HEK293 (cell line): ENCODE data around the gene MED19.

ENCODE experiments used
- CTCF ChIA-PET: fragments of 350-600 bp; formaldehyde crosslinking; extraction: SDS; loops from one replicate; lab custom pipeline; 2021; ENCODE audit warnings: antibody characterized with exemption; lab: Yijun Ruan, JAX
- POLR2A ChIA-PET: fragments of 300-600 bp; formaldehyde crosslinking; extraction: SDS; loops from one replicate; lab custom pipeline; 2020; ENCODE audit warnings: antibody characterized with exemption, inconsistent platforms; lab: Yijun Ruan, JAX
- H3K27ac ChIP-seq: fragments of 200-500 bp; sonication (Bioruptor generic); 2 replicates; pipeline ENCODE4 v1.5.1; 2014; ENCODE audit warnings: low read depth, low read length, control low read depth, inconsistent platforms; ENCODE audit errors: extremely low read depth
- H3K36me3 ChIP-seq, 2 experiments: fragments of 200-500 bp in 1 of 2; sonication (Bioruptor generic) in 1 of 2; 1 replicate in 1 of 2; 2 replicates in 1 of 2; pipeline ENCODE4 v1.5.1; 2014 to 2017; ENCODE audit warnings: inconsistent platforms in 2 of 2, low read length in 2 of 2; ENCODE audit not compliant: control insufficient read depth in 2 of 2, insufficient read depth in 1 of 2
- H3K4me1 ChIP-seq: fragments of 200-500 bp; sonication (Bioruptor generic); 2 replicates; pipeline ENCODE4 v1.5.1; 2014; ENCODE audit warnings: mild to moderate bottlenecking, low read length, inconsistent platforms; ENCODE audit not compliant: control insufficient read depth, insufficient read depth
- H3K4me3 ChIP-seq: 2 replicates; pipeline ENCODE4 v1.5.1; 2011; ENCODE audit warnings: low read depth, mild to moderate bottlenecking, control low read depth, low read length, moderate library complexity
- H3K9me3 ChIP-seq: fragments of 200-500 bp; sonication (Bioruptor generic); 2 replicates; pipeline ENCODE4 v1.5.1; 2014; ENCODE audit warnings: low read depth, low read length, inconsistent platforms; ENCODE audit not compliant: control insufficient read depth, insufficient read depth
- BCL11B ChIP-seq: fragments of 450-650 bp; formaldehyde crosslinking; IDR thresholded peaks from 2 replicates; pipeline ENCODE4 v1.5.1; 2016; ENCODE audit warnings: low read depth, missing biosample characterization, missing genetic modification characterization
- EGR2 ChIP-seq: fragments of 450-650 bp; formaldehyde crosslinking; IDR thresholded peaks from 2 replicates; pipeline ENCODE4 v1.5.1; 2016; ENCODE audit warnings: low read depth, missing biosample characterization, missing genetic modification characterization
- HOXA7 ChIP-seq: sonication (generic); formaldehyde crosslinking; IDR thresholded peaks from 2 replicates; pipeline ENCODE4 v1.8.1; 2022; ENCODE audit warnings: missing genetic modification reagents, borderline replicate concordance
- SCRT1 ChIP-seq: fragments of 450-650 bp; formaldehyde crosslinking; IDR thresholded peaks from 2 replicates; pipeline ENCODE4 v1.5.1; 2016; ENCODE audit warnings: missing biosample characterization, missing genetic modification characterization, borderline replicate concordance
- SCRT2 ChIP-seq: fragments of 450-650 bp; formaldehyde crosslinking; IDR thresholded peaks from 2 replicates; pipeline ENCODE4 v1.5.1; 2016; ENCODE audit warnings: missing biosample characterization, missing genetic modification characterization
- SP2 ChIP-seq: fragments of 450-650 bp; formaldehyde crosslinking; IDR thresholded peaks from 2 replicates; pipeline ENCODE4 v1.5.1; 2016; ENCODE audit warnings: missing biosample characterization, missing genetic modification characterization
- TRIM28 ChIP-seq: IDR thresholded peaks from 2 replicates; pipeline ENCODE4 v1.6.1; 2011; ENCODE audit warnings: low read length, control low read depth, borderline replicate concordance
- ZFP41 ChIP-seq: fragments of 450-650 bp; formaldehyde crosslinking; IDR thresholded peaks from 2 replicates; pipeline ENCODE4 v1.5.1; 2016; ENCODE audit warnings: missing biosample characterization, missing genetic modification characterization, borderline replicate concordance
- ZNF16 ChIP-seq: fragments of 450-650 bp; formaldehyde crosslinking; IDR thresholded peaks from 2 replicates; pipeline ENCODE4 v1.5.1; 2016; ENCODE audit warnings: low read depth, missing biosample characterization, missing genetic modification characterization
- ZNF23 ChIP-seq: fragments of 450-650 bp; formaldehyde crosslinking; IDR thresholded peaks from 2 replicates; pipeline ENCODE4 v1.5.1; 2016; ENCODE audit warnings: missing biosample characterization, missing genetic modification characterization, borderline replicate concordance
- ZNF37A ChIP-seq: fragments of 450-650 bp; IDR thresholded peaks from 2 replicates; pipeline ENCODE4 v1.5.1; 2018; ENCODE audit warnings: missing biosample characterization, missing genetic modification characterization
- ZNF416 ChIP-seq: fragments of 450-650 bp; formaldehyde crosslinking; IDR thresholded peaks from 2 replicates; pipeline ENCODE4 v1.5.1; 2016; ENCODE audit warnings: missing biosample characterization, missing genetic modification characterization
- ZNF501 ChIP-seq: fragments of 450-650 bp; formaldehyde crosslinking; IDR thresholded peaks from 2 replicates; pipeline ENCODE4 v1.5.1; 2016; ENCODE audit warnings: missing biosample characterization, missing genetic modification characterization
- ZNF544 ChIP-seq: fragments of 450-650 bp; formaldehyde crosslinking; IDR thresholded peaks from 2 replicates; pipeline ENCODE4 v1.5.0; 2017; ENCODE audit warnings: missing biosample characterization, missing genetic modification characterization
- ZNF629 ChIP-seq: fragments of 450-650 bp; formaldehyde crosslinking; IDR thresholded peaks from 2 replicates; pipeline ENCODE4 v1.5.1; 2017; ENCODE audit warnings: missing biosample characterization, missing genetic modification characterization
- ZNF660 ChIP-seq: fragments of 450-650 bp; IDR thresholded peaks from 2 replicates; pipeline ENCODE4 v1.5.1; 2018; ENCODE audit warnings: missing biosample characterization, mild to moderate bottlenecking, missing genetic modification characterization
- ZNF677 ChIP-seq: fragments of 450-650 bp; IDR thresholded peaks from 2 replicates; pipeline ENCODE4 v1.5.0; 2018; ENCODE audit warnings: missing biosample characterization, mild to moderate bottlenecking, missing genetic modification characterization, moderate library complexity
- TF ChIP-seq, protein P1 (sequence below): sonication (generic); formaldehyde crosslinking; IDR thresholded peaks from 2 replicates; pipeline ENCODE4 v1.8.1; 2022; ENCODE audit warnings: mild to moderate bottlenecking, moderate library complexity, missing genetic modification reagents
- TF ChIP-seq, protein P2 (sequence below): fragments of 450-650 bp; formaldehyde crosslinking; IDR thresholded peaks from 2 replicates; pipeline ENCODE4 v1.5.1; 2016; ENCODE audit warnings: missing biosample characterization, missing genetic modification characterization
- TF ChIP-seq, protein P3 (sequence below): fragments of 450-650 bp; formaldehyde crosslinking; IDR thresholded peaks from 2 replicates; pipeline ENCODE4 v1.5.1; 2016; ENCODE audit warnings: missing biosample characterization, missing genetic modification characterization

MED19 gene

DNA sequence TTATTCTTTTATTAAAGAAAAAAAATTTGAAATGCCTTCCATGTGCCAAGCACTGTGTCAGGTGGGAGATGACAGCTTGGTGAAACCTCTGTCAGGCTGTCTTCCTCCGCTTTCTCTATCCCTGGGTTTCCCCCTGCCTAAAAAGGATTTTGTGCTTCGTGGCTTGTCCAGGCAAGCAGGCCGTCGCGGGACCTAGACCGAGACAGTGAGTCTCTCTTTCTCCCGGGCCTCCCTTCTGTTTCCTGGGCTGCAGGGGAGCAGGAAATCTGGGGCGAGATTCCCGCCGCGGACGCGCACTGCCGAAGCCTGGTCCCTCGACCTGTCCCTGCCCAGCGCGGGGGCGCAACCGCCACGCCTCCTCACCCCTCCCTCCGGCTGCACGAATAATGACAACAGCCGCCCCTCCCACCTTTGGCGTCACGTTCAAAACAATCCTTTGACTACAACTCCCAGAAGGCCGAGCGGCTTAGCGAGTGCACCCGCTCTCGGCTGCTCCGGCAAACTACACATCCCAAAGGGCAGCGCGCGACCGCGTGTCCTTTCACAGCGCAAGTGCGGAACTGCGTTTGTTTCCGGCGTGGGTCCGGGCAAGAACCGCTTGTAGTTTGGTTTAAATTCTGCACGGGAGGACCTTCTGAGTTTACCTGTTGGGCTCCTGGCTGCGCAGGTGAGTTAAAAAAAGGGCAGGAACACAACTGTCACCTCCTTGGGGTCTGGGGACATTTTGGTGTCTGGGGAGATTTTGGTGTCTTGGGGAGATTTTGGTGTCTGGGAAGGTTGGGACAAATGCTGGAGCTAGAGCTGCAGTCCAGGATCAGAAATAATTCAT, 54.6 kb downstream of the MED19 start, which contains the start of gene CLP1 (continued):
- TF ChIP-seq, protein P1, sequence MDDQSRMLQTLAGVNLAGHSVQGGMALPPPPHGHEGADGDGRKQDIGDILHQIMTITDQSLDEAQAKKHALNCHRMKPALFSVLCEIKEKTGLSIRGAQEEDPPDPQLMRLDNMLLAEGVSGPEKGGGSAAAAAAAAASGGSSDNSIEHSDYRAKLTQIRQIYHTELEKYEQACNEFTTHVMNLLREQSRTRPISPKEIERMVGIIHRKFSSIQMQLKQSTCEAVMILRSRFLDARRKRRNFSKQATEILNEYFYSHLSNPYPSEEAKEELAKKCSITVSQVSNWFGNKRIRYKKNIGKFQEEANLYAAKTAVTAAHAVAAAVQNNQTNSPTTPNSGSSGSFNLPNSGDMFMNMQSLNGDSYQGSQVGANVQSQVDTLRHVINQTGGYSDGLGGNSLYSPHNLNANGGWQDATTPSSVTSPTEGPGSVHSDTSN (CRISPR knock-in tag): 0 out of 2 replicates have a peak, but pooled peaks have one; percentile 61
- TF ChIP-seq ZNF37A (tag by site-specific recombination) (no peak), ZNF629 (tag by site-specific recombination) (peak; percentile 86), EGR2 (tag by site-specific recombination) (peak; percentile 77; the same call in 1 of the 2 replicates), ZNF677 (no peak), HOXA7 (CRISPR knock-in tag) (no peak), ZFP41 (tag by site-specific recombination) (no peak), ZNF544 (tag by site-specific recombination) (no peak), ZNF416 (tag by site-specific recombination) (no peak), SP2 (peak; percentile 92), TRIM28 (peak; percentile 62; the same call in 1 of the 2 replicates), ZNF16 (tag by site-specific recombination) (no peak), ZNF23 (tag by site-specific recombination) (no peak), ZNF660 (no peak)
- TF ChIP-seq, protein P2, sequence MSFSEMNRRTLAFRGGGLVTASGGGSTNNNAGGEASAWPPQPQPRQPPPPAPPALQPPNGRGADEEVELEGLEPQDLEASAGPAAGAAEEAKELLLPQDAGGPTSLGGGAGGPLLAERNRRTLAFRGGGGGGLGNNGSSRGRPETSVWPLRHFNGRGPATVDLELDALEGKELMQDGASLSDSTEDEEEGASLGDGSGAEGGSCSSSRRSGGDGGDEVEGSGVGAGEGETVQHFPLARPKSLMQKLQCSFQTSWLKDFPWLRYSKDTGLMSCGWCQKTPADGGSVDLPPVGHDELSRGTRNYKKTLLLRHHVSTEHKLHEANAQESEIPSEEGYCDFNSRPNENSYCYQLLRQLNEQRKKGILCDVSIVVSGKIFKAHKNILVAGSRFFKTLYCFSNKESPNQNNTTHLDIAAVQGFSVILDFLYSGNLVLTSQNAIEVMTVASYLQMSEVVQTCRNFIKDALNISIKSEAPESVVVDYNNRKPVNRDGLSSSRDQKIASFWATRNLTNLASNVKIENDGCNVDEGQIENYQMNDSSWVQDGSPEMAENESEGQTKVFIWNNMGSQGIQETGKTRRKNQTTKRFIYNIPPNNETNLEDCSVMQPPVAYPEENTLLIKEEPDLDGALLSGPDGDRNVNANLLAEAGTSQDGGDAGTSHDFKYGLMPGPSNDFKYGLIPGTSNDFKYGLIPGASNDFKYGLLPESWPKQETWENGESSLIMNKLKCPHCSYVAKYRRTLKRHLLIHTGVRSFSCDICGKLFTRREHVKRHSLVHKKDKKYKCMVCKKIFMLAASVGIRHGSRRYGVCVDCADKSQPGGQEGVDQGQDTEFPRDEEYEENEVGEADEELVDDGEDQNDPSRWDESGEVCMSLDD (tag by site-specific recombination): 0 out of 2 replicates have a peak, but pooled peaks have one; percentile 21
- TF ChIP-seq, protein P3, sequence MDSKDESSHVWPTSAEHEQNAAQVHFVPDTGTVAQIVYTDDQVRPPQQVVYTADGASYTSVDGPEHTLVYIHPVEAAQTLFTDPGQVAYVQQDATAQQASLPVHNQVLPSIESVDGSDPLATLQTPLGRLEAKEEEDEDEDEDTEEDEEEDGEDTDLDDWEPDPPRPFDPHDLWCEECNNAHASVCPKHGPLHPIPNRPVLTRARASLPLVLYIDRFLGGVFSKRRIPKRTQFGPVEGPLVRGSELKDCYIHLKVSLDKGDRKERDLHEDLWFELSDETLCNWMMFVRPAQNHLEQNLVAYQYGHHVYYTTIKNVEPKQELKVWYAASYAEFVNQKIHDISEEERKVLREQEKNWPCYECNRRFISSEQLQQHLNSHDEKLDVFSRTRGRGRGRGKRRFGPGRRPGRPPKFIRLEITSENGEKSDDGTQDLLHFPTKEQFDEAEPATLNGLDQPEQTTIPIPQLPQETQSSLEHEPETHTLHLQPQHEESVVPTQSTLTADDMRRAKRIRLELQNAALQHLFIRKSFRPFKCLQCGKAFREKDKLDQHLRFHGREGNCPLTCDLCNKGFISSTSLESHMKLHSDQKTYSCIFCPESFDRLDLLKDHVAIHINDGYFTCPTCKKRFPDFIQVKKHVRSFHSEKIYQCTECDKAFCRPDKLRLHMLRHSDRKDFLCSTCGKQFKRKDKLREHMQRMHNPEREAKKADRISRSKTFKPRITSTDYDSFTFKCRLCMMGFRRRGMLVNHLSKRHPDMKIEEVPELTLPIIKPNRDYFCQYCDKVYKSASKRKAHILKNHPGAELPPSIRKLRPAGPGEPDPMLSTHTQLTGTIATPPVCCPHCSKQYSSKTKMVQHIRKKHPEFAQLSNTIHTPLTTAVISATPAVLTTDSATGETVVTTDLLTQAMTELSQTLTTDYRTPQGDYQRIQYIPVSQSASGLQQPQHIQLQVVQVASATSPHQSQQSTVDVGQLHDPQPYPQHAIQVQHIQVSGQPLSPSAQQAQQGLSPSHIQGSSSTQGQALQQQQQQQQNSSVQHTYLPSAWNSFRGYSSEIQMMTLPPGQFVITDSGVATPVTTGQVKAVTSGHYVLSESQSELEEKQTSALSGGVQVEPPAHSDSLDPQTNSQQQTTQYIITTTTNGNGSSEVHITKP (tag by site-specific recombination): peak; percentile 93

DNA sequence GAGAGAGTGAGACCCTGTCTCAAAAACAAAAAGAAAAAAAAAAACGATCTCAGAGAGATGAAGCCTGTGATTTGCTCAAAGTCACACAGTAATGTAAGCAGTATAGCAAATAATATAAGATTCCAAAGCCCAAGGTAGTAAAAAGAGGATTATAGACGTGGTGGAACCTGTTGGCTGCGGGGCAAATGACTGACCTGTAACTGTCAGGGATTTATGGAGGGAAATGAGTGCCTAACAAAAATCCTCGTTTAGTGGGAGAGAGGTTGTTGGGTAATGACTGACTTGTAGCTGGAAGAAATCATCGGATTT, 55.2 kb downstream of the MED19 start:
- Histone ChIP-seq H3K4me1 (no peaks in the 10 kb centered on the region), H3K36me3 (peaks cover 0 to 26% of the 10 kb centered on the region in 2 experiments; a peak in 2 of 3 replicates), H3K27ac (no peak overlapping the region), H3K4me3 (no peak overlapping the region), H3K9me3 (no peaks in the 10 kb centered on the region)
- TF ChIP-seq SCRT2 (tag by site-specific recombination) (peak; percentile 93), ZNF501 (tag by site-specific recombination) (0 out of 2 replicates have a peak, but pooled peaks have one; percentile 5), SCRT1 (tag by site-specific recombination) (peak; percentile 68; the same call in 1 of the 2 replicates), BCL11B (tag by site-specific recombination) (no peak)
- CTCF ChIA-PET: interaction anchor here (0.9 to 1.1 kb wide), 2 partner anchors 12 to 58 kb away, joined by 6 to 8 read pairs; no protein-coding TSS in a partner anchor
- POLR2A ChIA-PET: interaction anchor here (0.7 to 1.0 kb wide), 2 partner anchors 16 to 46 kb away, joined by 3 to 7 read pairs; no protein-coding TSS in a partner anchor
